Mucosa of descending colon (tissue), 3 donors: ENCODE data around the gene PHLDA3. TPM values are rescaled to one million over a fixed set of nuclear protein-coding genes. Genes with fewer than 3 reads are reported as not detected.

Experiments
- ATAC-seq: fragments of 200-7000 bp; cut with Tn5 transposase; one replicate; pipeline ENCODE4 v1.9.1; 2020; ENCODE audit warnings: mild to moderate bottlenecking, moderate library complexity
- DNase-seq, 3 donors: peaks; one replicate each; pipeline ENCODE4 v3.0.0-alpha.2; 2020
- H3K36me3 ChIP-seq: fragments of 200-600 bp; one replicate; pipeline ENCODE4 v1.8.0; 2021; ENCODE audit warnings: low read depth, mild to moderate bottlenecking
- H3K4me1 ChIP-seq: fragments of 200-600 bp; one replicate; pipeline ENCODE4 v1.8.0; 2021; ENCODE audit warnings: low read depth, mild to moderate bottlenecking
- H3K4me3 ChIP-seq: fragments of 200-600 bp; one replicate; pipeline ENCODE4 v1.8.0; 2021; ENCODE audit warnings: mild to moderate bottlenecking
- H3K9me3 ChIP-seq: fragments of 200-600 bp; one replicate; pipeline ENCODE4 v1.8.0; 2021; ENCODE audit warnings: mild to moderate bottlenecking
- intact Hi-C, 2 donors: fragments of 100-400 bp; cut with DNase I in 1 of 2; cut with micrococcal nuclease in 1 of 2; formaldehyde crosslinking; loops; one replicate each; pipeline versions ENCODE4 v1.11.0 to v1.11.1; 2022; cut with DNase I, micrococcal nuclease
- total RNA-seq, 3 donors: library from RNA; stranded (reverse); fragmentation: NEBNext Ultra II Directional in 2 of 3; extraction: Animal tissue kit (Norgen Biotek cat#: 25700) in 2 of 3; gene quantifications; one replicate each; pipeline versions ENCODE4 v1.2.1 to v1.2.4, GENCODE V29; 2021 to 2023
- TF ChIP-seq, protein P1 (sequence below): fragments of 200-600 bp; IDR thresholded peaks from one replicate; pipeline ENCODE4 v1.8.0; 2022; ENCODE audit warnings: antibody characterized with exemption, mild to moderate bottlenecking
- donor health status: DM: no; HTN: no; CAD: no; lungs with moderate emphysema.
- donor health status: DM: no; HTN: no; CAD: no.
- donor health status: DM: no; HTN: yes; CAD: no.

PHLDA3 gene
- total RNA-seq, 3 donors from 2014 or later, result 8.5 to 106 (median 12.4) TPM

GRCh38 chr1:201510734-201511133, 41.7 kb upstream of the PHLDA3 start:
- H3K4me3 ChIP-seq, result no peak overlapping the region
- ATAC-seq (no peak), DNase-seq (no peak)
- intact Hi-C loops, result loop anchor here in 1 of 2 donors (10.0 kb wide), 1 partner anchor 66 kb away; no protein-coding TSS in a partner anchor
- no peaks in the 10 kb centered on the region for H3K36me3 ChIP-seq
- no peaks in the 10 kb centered on the region for H3K9me3 ChIP-seq
- peaks cover 16% of the 10 kb centered on the region for H3K4me1 ChIP-seq
- TF ChIP-seq, protein P1, sequence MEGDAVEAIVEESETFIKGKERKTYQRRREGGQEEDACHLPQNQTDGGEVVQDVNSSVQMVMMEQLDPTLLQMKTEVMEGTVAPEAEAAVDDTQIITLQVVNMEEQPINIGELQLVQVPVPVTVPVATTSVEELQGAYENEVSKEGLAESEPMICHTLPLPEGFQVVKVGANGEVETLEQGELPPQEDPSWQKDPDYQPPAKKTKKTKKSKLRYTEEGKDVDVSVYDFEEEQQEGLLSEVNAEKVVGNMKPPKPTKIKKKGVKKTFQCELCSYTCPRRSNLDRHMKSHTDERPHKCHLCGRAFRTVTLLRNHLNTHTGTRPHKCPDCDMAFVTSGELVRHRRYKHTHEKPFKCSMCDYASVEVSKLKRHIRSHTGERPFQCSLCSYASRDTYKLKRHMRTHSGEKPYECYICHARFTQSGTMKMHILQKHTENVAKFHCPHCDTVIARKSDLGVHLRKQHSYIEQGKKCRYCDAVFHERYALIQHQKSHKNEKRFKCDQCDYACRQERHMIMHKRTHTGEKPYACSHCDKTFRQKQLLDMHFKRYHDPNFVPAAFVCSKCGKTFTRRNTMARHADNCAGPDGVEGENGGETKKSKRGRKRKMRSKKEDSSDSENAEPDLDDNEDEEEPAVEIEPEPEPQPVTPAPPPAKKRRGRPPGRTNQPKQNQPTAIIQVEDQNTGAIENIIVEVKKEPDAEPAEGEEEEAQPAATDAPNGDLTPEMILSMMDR, result no peak

DNA sequence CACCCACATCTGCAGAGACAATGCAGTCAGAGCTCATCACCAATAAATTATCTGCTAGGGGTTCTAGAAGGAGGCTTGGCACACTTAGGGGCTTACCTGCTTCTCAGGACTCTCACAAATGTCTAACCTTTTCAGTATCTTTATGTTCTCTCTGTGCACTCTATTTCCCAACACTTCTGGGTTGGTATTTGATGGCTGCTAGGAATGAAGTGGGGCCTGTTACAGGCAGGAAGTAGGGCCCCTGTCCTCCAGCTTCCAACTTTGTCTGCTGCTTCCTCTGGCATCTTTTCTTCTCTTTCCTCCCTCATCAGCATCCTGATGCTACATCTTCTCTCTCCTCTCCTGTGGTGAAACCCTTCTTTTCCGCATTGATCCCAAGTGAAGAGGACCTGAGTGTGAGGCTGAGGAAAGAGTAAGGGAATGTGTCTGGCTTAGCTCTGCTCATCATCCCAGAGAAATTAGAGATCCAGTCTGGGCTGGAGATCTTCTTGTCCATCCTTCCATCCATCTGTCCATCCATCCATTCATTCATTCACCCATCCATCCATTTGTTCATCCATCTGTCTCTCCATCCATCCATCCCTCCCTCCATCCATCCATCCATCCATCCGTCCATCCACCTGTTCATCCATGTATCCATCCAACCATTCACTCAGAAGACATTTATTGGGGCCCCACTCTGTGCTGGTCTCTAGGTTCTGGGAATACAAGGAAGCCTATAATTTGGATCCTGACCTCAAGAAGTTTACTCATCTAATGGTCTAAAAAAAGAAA, 40.8 kb upstream of the PHLDA3 start:
- Histone ChIP-seq H3K9me3 (no peaks in the 10 kb centered on the region), H3K4me1 (peaks cover 26% of the 10 kb centered on the region), H3K36me3 (no peaks in the 10 kb centered on the region), H3K4me3 (no peak overlapping the region)
- DNase-seq (no peak), ATAC-seq (no peak)
- intact Hi-C loops, result loop anchor here in 1 of 2 donors (10.0 kb wide), 1 partner anchor 65 kb away; no protein-coding TSS in a partner anchor
- TF ChIP-seq, protein P1, result no peak

GRCh38 chr1:201508809-201509208, 39.8 kb upstream of the PHLDA3 start:
- no peak for ATAC-seq

GRCh38 chr1:201507360-201507675, 38.3 kb upstream of the PHLDA3 start:
- peak; percentile 2 for ATAC-seq
- Histone ChIP-seq H3K4me3 (peak overlapping the region; percentile 59), H3K4me1 (peaks cover 29% of the 10 kb centered on the region), H3K9me3 (no peaks in the 10 kb centered on the region), H3K36me3 (no peaks in the 10 kb centered on the region)
- TF ChIP-seq, protein P1, result no peak
- intact Hi-C loops, result no loop called here
- no peak for DNase-seq

More at GRCh38 chr1:201508809-201509208, 39.8 kb upstream of the PHLDA3 start:
- H3K36me3 ChIP-seq, result no peaks in the 10 kb centered on the region
- H3K4me3 ChIP-seq, result no peak overlapping the region
- H3K9me3 ChIP-seq, result no peaks in the 10 kb centered on the region
- intact Hi-C loops, result no loop called here
- DNase-seq, result no peak
- TF ChIP-seq, protein P1, result no peak
- peaks cover 27% of the 10 kb centered on the region for H3K4me1 ChIP-seq

DNA sequence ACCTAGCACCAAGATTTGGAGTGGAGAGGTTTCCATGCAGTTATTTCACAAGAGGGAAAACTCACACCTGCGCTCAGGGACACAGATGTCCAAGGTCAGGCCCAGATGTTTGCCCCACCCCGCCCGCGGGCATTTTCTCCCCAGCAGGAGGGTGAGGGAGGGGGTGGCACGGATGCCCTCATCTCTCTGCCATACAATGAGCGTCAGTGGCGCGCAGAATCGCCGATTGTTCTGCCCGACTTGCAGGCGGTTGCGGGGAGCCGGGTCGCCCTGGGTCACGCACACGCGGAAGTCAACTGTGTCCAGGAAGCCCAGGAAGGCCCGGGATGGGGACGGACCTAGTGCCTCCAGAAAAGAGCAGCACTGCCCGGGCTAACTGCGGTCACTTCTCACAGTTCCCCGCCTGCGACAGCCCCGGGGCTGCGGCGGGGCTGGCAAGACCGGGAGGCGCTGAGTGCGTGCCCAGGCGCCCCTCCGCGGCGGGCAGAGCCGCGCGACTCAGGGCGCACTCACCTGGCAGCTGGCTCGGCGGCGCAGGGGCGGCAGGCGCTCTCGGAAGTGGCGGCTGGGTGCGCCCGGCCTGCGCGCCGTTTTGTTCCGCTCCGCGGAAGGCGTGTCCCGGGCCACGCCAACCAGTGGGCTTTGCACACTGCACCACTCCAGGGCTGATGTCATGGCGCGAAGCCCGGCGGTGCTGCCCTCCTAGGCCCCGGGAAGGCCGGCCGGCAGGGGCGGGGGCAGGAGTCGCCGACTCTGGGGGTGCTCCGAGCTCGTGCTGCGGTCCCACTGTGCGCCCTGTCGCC, 37.8 kb upstream of the PHLDA3 start, which contains the start of gene CSRP1:
TSS of gene CSRP1 (minus strand) at position 567 of the 803 bp plus-strand sequence. CDS start 10,820 bp downstream, outside the sequence.
- intact Hi-C loops, result no loop called here
- TF ChIP-seq, protein P1, result no peak

More for the DNA sequence above, 37.8 kb upstream of the PHLDA3 start, which contains the start of gene CSRP1:
- ATAC-seq, result peak; percentile 94
- H3K36me3 ChIP-seq, result no peaks in the 10 kb centered on the region
- DNase-seq, result peak; percentile 93 to 94 (median 94)
- H3K4me1 ChIP-seq, result peaks cover 32% of the 10 kb centered on the region
- peak within 1 kb of the TSS; percentile 59 for H3K4me3 ChIP-seq
- no peaks in the 10 kb centered on the region for H3K9me3 ChIP-seq
